GM18517 (cell line): ENCODE measurements around the gene COIL.

ENCODE experiments used
- ATAC-seq: cut with Tn5 transposase; IDR thresholded peaks from one replicate; pipeline ENCODE4 v1.9.1; 2021; ENCODE audit warnings: mild to moderate bottlenecking, moderate library complexity; ENCODE audit not compliant: unreplicated experiment

Gene COIL

GRCh38 chr17:56912105-56912999 lies 48.5 kb downstream of the COIL start:
- ATAC-seq = no peak

GRCh38 chr17:56910509-56911235 lies 50.2 kb downstream of the COIL start:
- ATAC-seq = no peak

DNA sequence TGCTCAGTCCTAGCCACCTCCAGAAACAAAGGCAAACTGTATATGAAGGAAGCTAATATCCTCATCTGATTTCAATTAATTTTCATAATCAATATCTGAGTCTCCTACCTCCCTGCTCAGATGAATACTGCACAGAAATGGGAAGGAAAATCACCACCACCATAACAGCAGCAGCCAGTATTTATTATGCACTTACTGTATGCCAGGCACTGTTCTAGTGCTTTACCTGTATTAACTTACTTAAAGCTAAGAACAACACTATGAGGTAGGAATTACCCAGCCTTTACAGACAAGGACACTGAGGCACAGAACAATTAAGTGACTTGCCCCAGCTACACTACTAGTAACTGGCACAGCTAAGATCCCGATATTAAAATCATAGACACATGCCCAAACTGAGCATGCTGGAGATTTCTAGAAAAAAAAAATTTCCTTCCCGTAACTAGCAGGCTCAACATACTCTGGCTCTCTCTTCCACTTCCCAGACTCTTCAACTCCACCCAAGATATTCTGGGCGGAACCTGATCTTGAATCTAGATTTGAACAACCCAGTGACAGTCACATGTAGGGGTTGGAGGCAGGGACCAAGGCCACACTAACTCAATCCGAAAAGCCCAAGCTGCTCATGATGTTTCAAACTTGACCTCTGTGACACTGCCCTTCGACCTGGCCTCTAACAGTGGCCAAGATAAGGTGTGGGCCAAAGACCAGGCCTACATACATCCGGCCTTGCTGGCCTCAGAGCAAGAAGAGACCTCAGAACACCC lies 50.9 kb downstream of the COIL start:
- no peak for ATAC-seq

- ATAC-seq = peak; percentile 82
Observed at GRCh38 chr17:56908001-56908542, 52.8 kb downstream of the COIL start.

DNA sequence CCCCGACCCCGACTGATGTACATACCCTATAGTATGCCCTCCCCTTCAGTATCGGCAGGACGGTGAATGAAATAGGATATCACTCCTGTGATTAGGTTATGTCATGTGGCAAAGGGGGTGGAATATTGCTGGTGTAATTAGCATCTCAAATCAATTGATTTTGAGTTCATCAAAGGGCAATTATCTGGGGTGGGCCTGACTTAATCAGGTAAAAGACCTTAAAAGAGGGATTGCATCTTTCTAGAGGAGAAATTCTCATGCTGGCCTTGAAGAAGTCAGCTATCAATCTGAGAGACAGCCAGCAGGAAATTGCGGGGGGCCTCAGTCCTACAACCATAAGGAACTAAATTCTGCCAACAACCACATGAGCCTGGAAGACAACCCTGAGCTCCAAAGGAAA lies 57.3 kb downstream of the COIL start:
- ATAC-seq = no peak

DNA sequence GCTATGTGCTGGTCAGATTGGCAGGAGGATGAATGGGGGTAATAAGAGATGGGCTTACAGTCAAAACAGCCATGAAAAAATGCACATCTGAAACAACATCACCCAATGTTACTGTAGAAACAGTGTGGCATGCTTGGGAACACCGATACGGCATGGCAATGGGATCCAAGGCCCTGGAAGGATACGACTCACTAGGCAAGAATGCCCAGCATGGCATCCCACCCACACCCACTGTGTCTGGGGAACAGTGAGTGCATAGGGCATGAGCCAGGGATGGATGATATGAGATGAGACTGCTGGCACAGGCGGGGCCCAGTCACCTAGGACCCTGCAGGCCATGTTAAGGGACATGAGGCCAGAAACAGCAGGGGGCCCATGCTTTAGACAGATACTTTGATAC lies 58.5 kb downstream of the COIL start:
- no peak for ATAC-seq

DNA sequence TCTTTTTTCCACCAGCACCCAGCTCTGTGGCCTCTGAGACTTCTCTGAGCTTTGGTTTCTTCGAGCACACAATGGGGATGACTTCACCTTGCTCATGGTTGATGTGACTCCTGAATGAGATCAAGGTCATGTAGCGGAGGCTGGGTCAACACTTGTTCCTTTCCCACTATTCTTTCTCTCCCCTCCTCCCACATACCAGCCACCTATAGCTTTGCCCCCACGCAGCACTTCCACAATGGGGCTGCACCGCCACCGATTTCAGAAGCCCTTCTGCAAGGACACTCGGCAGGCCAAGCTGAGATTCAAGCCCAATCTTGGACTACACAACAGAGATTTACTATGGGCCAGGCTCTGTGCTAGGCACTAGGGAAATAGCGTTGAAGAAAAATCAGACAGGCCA lies 61.4 kb downstream of the COIL start:
- ATAC-seq = no peak

DNA sequence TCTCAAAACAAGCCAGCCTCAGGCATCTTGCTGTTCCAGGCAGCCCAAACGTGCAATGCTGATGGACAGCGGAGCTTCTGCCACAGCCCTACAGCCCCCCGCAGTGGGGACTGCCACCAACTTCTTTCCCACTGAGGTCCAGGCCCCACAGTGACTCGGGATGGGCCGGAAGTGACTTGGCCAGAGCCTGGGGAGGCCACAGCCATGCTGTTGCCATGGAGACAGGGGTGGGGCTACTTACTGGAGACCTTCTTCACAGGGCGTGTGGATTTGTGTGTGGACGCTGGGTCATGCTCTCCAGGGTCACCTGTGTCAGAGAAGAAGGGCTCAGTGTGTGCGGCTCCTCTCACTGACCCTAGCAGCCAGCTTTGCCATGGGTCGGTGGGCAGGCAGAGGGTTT lies 62.0 kb downstream of the COIL start:
- no peak for ATAC-seq

- peak; percentile 56 for ATAC-seq
Observed at GRCh38 chr17:56897646-56898424, 63.0 kb downstream of the COIL start.

DNA sequence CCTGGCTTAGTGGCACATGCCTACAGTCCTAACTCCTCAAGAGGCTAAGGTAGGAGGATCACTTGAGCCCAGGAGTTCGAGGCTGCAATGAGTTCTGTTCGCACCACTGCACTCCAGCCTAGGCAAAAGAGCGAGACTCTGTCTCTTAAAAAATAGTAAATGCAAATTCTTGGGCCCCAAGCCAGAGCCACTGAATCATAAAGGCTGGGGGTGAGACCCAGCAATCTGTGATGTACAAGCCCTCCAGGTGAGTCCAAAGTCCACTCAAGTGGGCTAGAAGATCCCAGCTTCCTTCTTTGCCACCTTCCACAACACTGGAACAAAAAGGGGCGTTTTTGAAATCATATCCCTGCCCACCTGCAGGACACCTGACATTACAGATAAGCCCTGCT lies 63.9 kb downstream of the COIL start:
- no peak for ATAC-seq

DNA sequence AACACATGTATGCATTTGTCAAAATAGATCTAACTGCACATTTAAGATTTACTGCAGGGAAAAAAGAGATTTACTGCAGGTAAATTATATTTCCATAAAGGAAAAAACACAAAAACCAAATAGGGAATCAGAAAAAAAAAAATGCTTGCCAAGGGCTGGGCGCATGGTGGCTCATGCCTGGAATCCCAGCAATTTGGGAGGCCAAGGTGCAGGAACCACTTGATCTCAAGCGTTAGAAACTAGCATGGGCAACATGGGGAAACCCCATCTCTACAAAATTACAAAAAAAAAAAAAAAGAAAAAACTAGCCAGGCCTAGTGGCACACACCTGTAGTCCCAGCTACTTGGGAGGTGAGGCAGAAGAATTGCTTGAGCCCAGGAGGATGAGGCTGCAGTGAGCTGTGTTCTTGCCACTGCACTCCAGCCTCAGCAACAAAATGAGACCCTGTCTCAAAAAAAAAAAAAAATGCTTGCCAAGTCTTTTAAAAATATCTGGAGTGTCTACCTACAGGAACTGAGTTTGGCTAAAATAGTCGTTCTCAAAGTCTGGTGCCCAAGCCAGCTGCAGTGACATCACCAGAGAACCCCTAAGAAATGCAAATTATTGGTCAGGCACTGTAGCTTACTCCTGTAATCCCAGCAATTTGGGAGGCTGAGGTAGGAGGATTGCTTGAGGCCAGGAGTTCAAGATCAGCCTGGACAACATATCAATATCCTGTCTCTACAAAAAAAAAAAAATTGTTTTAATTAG lies 64.5 kb downstream of the COIL start:
- ATAC-seq = no peak

DNA sequence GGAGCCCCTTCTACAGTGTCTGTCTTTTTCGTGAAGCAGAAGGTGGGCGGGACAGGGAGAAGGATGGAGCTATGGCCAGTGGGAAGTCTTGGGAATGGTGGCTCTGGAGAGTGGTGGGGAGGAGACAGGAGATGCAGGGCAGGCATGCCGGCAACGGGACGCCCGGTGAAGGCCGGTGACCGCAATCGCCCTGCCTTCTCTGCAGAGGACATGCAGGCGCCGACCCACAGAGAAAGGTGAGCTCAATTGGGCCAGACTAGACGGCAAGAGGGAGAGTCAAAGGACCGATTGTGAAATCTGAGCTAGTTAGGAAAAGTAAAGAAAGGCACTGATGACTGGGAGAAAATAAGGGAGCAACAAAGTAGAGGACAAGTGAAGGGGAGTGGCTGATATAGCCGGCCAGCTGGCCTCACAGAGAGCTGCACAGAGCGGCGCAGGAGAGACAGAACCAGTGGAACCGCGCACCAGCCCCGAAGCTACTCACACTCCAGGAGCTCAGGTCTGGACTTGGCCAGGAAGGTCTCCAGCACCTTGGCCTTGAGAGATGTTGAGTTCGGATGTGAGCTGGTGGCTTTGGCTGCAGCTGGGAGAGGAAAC lies 65.9 kb downstream of the COIL start:
- no peak for ATAC-seq

DNA sequence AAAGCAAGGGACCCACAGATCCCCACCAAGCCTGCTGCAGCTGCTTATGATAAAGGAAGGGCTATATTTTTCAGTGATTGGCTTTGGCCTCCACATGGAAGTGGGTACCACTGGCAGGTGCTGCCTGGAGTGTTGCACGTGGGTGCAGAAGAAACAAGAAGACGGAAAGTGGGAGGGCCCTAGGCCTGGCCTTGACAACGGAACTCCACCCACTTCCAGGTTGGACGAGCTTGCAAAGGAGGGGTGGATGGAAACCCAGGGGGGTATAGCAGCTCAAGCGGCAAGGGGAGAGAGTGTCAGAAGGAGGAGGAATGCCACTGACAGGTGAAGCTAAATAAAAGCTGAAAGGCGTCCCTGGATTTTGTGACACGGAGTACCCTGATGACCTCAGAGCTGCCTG lies 67.3 kb downstream of the COIL start:
- no peak for ATAC-seq

GRCh38 chr17:56892333-56892732 lies 68.5 kb downstream of the COIL start:
- no peak for ATAC-seq

- ATAC-seq = no peak
Observed at GRCh38 chr17:56891751-56892150, 69.1 kb downstream of the COIL start.

- no peak for ATAC-seq
Observed at GRCh38 chr17:56890906-56891674, 69.8 kb downstream of the COIL start.

DNA sequence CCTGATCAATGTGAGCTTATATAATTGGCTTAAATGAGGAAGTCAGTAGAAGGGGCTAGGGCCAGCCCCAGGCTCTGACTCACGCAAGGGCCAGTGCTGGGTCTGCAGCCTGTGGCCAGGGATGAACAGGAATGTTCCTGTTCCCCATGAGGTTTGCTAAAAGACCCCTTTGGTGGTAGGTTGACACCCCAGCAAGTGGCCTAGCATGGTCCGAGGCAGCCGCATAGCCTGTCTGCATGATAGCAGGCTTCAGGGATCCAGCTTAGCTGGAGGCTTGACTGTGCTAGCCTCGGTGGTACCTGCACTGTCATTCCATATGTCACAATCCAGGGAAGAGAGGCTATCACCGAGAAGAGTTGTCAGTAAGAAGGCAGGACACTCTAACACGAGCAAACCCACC lies 70.5 kb downstream of the COIL start:
- ATAC-seq = no peak
